GM18505 (cell line): ENCODE measurements around the gene ARHGDIA.

Experiments
- ATAC-seq: cut with Tn5 transposase; IDR thresholded peaks from one replicate; pipeline ENCODE4 v1.9.1; 2021; ENCODE audit not compliant: unreplicated experiment
- POLR2A ChIP-seq: IDR thresholded peaks from 4 replicates; pipeline ENCODE4 v1.6.1; 2011; ENCODE audit warnings: borderline replicate concordance; ENCODE audit not compliant: insufficient read depth, insufficient read length; ENCODE audit errors: extremely low read depth

ARHGDIA gene

DNA sequence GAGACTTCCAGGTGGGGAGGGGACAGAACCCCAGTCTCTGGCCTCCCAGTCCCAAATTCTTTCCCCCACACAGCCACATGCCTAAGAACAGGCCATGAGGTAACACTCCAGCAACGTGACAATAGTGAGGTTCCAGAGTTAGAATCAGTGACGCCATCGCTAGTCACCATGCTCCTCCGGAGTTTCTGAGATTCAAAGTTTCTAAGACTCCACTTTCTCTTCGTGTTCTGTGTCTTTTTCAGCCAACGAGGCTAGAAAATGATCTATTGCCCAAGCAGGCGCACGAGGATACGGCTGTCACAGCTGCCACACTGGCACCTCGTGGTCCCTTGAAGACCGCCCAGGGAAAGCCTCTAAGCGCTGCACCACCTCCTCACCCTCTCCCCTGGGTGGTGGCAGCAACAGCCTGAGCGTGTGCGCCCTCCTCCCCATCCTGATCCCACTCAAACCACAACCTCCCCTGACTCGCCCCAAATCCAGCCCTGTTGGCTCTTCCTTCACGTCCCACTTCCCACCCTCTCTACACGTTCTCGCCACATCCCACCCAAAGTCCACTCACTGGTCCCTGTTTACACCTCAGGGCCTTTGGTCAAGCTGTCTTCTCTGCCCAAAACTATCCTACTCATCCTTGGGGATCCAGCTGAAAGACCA, 39.1 kb downstream of the ARHGDIA start:
- ATAC-seq: no peak

GRCh38 chr17:81831563-81831956, 39.6 kb downstream of the ARHGDIA start:
- TF ChIP-seq POLR2A: no peak
- ATAC-seq: no peak

More for the DNA sequence above, 39.1 kb downstream of the ARHGDIA start:
- TF ChIP-seq POLR2A: no peak

GRCh38 chr17:81829858-81830257, 41.3 kb downstream of the ARHGDIA start:
- TF ChIP-seq POLR2A: no peak
- no peak for ATAC-seq

DNA sequence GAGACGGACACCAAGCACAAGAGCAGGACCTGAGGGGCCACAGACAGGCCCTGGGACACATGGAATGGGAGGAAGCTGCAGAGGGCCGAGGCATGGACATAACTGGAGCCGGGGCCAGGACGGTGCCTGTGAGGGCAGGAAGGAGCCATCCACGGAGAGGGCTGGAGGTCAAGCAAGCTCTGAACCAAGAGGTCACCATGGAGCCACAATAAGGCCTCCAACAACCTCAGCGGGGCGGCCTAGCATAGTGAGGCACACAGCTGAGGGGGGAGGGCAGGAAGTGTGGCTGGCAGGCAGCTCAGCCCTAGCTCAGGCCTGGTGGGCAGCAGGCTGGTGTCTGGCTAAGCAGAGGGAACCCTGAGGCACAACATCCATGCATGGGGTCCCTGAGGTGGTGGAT, 42.5 kb downstream of the ARHGDIA start:
- ATAC-seq: no peak
- no peak for TF ChIP-seq POLR2A

GRCh38 chr17:81825841-81826466, 45.2 kb downstream of the ARHGDIA start:
- ATAC-seq: no peak
- TF ChIP-seq POLR2A: no peak

DNA sequence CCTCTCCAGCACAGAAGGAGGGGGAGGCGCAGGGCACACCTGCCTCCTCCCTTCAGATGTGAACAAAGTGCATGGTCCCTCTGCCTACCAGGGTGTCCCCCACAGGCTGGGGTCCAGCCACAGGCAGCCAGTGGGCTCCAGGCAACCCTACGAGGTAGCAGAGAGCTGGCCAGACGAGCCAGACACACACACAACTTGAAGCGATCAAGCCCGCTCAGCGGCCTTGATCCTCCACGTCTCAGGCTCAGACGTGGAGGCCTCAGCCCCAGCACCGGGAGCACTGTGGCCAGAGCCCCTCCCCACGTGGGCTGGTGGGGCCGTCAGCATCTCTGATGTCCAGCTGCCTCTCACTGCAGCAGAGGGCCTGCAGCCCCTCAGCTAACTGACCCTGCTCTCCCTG, 46.5 kb downstream of the ARHGDIA start:
- ATAC-seq: no peak

DNA sequence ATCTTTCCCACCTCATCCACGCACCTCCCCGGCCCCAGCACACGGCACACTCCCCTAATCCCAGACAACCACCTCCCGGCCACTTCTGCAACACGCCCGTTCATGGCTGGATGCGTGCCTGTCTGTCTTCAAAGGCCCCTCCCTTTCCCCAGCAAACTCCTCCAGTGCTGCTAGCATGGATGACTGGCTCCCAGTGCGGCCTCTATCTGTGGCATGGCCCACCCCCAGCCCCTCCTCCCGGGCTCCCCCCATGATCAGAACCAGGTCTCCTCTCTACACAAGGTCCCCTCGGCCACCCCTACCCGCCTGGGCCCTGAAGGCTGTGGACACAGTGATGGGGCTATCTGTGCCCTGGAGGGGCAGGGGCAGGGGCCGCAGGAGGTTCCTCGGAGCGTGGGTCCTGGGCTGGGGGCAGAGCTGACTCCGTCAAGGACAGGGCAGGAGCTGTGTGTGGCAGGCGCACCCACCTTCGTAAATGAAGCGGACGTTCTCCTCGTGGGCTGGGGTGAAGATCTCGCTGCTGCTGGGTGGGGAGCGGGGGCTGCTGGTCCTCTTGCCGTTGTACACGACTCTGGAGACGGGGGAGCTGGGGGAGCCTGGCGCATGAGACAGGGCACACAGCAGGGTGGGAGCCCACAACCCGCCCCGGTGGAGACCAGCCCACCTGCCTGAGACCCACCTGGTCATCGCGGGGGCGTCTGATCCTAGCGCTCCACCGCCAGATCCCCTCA, 47.2 kb downstream of the ARHGDIA start:
- no peak for TF ChIP-seq POLR2A
- no peak for ATAC-seq

More for the DNA sequence above, 46.5 kb downstream of the ARHGDIA start:
- TF ChIP-seq POLR2A: no peak

DNA sequence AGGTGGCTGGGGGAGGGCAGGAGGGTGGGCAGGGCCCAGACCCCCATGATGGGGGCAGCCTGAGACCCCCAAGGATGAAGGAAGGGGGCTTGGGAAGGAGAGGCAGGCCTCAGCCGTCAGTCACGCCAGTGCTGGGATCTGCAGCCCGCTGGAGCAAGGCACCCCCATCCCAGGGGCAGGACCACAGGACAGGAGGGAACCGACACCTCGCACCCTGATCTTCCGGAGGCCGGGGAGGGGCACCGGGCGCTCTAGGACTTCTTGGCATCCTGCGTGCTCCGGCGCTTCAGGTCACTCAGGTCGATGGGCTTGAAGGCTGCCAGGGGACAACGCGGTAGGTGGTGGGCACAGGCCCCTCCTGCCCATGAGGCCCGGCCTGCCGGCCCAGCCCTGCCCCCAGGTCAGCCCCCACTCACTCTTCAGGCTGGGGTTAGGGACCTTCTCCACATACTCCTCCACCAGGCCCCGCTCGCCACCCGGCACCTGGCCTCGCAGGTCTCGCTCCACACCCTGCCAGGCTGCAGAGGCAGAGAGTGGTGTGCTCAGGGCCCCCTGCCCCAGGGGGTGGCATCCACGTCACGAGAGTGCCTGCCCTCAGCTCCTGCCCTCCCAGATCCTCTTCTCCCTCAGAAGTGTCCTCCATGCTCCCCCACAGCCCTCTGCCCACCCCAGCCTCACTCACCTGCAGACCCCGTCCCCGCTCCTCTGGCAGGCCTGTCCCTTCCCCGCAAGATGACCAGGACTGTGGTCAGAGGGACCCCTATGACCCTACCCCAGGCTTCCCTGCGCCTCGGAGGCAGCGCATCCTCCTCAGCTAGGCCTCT, 47.9 kb downstream of the ARHGDIA start:
- no peak for ATAC-seq
- TF ChIP-seq POLR2A: no peak

DNA sequence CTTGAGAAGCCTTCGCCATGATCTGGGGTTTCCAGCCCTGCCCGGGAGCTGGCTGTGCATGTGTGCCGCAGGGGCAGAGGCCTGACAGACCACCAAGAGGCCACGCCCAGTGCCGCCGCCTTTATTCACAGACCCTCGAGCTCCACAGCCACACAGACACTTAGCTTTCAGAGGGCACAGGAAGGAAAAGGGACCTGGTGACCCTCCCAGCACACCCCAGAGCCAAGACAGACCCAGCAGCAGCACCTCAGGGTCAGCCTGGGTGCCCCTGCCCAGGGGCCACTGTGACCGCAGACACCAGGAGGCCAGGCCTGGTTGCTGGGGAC, 48.9 kb downstream of the ARHGDIA start:
- no peak for TF ChIP-seq POLR2A
- ATAC-seq: no peak

DNA sequence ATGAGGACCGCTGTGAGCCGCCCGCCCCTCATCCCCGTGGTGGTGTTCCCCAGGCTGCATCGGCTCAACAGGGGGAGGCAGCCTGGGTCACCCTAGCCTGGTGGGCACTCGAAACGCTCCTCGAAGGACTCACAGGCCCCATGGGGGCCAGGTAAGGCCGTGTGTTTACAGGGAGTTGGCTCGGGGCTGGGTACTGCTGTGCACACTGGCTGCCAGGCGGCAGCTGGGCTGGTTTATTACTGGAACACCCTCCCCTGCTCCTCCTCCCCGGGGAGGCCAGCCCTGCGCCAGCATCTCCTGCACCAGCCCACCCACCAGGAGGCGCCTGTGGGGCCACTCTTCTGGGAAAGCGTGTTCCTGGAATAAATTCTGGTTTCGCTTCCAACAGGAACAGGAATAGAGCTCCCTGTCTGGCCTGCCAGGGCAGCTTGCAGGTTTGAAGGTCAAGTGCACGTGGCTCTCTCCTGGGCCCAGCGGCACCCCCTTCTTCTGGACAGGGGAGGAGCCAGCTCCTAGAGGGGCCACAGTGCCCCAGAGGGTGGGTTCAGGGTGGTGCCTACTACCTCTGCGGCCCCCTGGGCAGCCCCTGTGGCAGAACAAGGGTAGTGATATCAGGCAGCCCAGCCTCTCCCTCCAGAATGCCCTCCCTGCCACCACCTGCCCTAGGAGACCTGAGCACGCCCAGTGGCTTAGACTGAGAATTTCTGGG, 49.4 kb downstream of the ARHGDIA start:
- no peak for ATAC-seq
- TF ChIP-seq POLR2A: no peak

DNA sequence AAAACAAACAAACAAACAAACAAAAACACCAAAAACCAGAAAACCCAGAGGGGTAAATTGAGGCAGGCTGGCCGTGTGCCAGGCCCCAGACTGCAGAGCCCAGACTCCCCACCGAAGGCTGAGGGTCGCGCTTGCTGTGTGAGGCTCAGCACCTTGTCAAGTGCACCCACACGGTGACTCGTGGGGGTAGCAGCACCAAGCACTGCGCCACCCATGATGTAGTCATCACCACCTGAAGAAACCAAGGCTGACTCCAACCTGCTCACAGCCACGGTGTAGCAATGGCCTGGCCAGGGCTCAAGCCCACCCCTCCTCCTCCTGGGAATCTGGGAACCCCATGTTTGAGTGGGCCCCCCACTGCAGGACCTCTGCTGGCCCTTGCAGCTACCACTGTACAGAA, 50.0 kb downstream of the ARHGDIA start:
- ATAC-seq: no peak
- TF ChIP-seq POLR2A: no peak

- ATAC-seq: no peak
- TF ChIP-seq POLR2A: no peak
Measured at GRCh38 chr17:81819708-81820107, 51.4 kb downstream of the ARHGDIA start.

- ATAC-seq: no peak
- TF ChIP-seq POLR2A: no peak
Measured at GRCh38 chr17:81817758-81818147, 53.4 kb downstream of the ARHGDIA start.
